Lower leg skin (tissue), 3 donors: ENCODE results near the gene SLC38A1.

Experiments used
- POLR2A ChIP-seq, 2 donors: fragments of 450-650 bp; IDR thresholded peaks; one replicate each; pipeline ENCODE4 v1.6.1; 2016 to 2017; ENCODE audit warnings: antibody characterized with exemption in 2 of 2, mild to moderate bottlenecking in 1 of 2, moderate library complexity in 1 of 2
- TF ChIP-seq, protein P1 (sequence below), 3 donors: fragments of 450-650 bp; IDR thresholded peaks; one replicate each; pipeline ENCODE4 v1.5.1; 2016; ENCODE audit warnings: antibody characterized with exemption in 3 of 3, mild to moderate bottlenecking in 3 of 3, moderate library complexity in 2 of 3

GRCh38 chr12:46207644-46208043, 61.2 kb downstream of the SLC38A1 start:
- TF ChIP-seq, protein P1, sequence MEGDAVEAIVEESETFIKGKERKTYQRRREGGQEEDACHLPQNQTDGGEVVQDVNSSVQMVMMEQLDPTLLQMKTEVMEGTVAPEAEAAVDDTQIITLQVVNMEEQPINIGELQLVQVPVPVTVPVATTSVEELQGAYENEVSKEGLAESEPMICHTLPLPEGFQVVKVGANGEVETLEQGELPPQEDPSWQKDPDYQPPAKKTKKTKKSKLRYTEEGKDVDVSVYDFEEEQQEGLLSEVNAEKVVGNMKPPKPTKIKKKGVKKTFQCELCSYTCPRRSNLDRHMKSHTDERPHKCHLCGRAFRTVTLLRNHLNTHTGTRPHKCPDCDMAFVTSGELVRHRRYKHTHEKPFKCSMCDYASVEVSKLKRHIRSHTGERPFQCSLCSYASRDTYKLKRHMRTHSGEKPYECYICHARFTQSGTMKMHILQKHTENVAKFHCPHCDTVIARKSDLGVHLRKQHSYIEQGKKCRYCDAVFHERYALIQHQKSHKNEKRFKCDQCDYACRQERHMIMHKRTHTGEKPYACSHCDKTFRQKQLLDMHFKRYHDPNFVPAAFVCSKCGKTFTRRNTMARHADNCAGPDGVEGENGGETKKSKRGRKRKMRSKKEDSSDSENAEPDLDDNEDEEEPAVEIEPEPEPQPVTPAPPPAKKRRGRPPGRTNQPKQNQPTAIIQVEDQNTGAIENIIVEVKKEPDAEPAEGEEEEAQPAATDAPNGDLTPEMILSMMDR (IDR thresholded peaks at IDR 0.05): no peak
- no peak for TF ChIP-seq POLR2A (IDR thresholded peaks at IDR 0.05)
